Measurements from ENCODE around the gene MYO1A. TPM values are rescaled to one million over a fixed set of nuclear protein-coding genes. Genes with fewer than 3 reads are reported as not detected.

MYO1A gene
- total and polyA plus RNA-seq, 10 of the 15 experiments (the other 5 are each of a cell fraction or from before 2014, with no cell fraction given): 0.01 to 0.34 (median 0.15) TPM; not detected in 2

DNA sequence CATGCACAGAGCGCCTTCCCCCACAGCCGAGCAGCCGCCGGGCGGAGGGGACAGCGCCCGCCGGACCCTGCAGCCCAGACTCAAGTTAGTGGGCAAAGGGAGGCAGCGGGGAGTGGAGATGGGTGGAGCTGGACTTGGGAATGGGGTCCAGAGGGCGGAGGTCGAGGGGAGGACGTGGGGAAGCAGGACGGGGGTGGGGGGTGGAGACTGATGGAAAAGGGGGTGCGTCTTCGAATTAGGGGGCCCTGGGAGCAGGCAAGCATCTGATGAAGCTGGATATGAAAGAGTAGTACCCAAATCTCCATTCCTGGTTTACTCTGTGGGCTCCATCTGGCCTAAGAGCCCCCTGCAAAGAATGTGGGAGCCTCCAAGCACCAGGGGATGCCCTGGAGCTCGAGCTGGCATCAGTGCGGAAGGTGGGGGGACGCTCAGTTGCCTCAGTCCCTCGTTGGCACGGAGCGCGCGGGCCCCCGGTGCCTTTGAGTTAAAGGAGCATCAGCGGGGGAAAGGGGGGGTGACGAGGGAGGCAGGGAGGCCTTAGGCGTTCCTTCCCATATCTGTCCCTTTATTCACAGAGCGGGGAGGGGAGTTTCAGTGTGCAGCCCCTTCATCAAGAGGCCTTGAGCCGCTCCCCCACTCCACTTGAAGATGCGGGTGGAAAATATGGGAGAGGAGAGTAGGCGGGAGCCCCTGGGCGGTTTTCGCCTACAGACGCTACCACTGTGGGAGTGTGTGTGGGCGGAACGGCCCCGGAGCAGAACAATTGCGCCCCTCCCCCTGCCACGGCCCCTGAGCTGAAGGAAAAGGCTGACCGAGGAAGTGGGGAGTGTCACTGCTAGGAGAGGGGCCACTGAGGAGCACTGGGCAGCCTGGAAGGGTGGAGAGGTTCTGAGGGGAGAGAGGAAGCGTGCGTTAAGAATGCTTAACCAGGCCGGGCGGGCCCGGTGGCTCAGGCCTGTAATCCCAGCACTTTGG lies 39.6 kb upstream of the MYO1A start (continued):
- TF ChIP-seq NR2F1 (conservative IDR thresholded peaks at IDR 0.05) (peak; percentile 28; the same call in 1 of the 2 replicates), STAT3 (IDR thresholded peaks at IDR 0.05; ENCODE audit: low read depth, low read length) (no peak), RCOR1 (conservative IDR thresholded peaks at IDR 0.05; ENCODE audit: low read depth, low read length) (0 out of 2 replicates have a peak, but pooled peaks have one; percentile 50), JUND (IDR thresholded peaks at IDR 0.05; ENCODE audit: low read depth, low read length) (no peak), CREM (IDR thresholded peaks at IDR 0.05; ENCODE audit: low read depth) (peak; percentile 19; the same call in 1 of the 2 replicates), BHLHE40 (IDR thresholded peaks at IDR 0.05; ENCODE audit: borderline replicate concordance in 1 of 2, low read depth in 2 of 2, low read length in 1 of 2) (peak; percentile 22 to 30; a peak in 2 of 4 replicates), SIN3A (IDR thresholded peaks at IDR 0.05; ENCODE audit: low read depth, low read length) (0 out of 2 replicates have a peak, but pooled peaks have one; percentile 10)

DNA sequence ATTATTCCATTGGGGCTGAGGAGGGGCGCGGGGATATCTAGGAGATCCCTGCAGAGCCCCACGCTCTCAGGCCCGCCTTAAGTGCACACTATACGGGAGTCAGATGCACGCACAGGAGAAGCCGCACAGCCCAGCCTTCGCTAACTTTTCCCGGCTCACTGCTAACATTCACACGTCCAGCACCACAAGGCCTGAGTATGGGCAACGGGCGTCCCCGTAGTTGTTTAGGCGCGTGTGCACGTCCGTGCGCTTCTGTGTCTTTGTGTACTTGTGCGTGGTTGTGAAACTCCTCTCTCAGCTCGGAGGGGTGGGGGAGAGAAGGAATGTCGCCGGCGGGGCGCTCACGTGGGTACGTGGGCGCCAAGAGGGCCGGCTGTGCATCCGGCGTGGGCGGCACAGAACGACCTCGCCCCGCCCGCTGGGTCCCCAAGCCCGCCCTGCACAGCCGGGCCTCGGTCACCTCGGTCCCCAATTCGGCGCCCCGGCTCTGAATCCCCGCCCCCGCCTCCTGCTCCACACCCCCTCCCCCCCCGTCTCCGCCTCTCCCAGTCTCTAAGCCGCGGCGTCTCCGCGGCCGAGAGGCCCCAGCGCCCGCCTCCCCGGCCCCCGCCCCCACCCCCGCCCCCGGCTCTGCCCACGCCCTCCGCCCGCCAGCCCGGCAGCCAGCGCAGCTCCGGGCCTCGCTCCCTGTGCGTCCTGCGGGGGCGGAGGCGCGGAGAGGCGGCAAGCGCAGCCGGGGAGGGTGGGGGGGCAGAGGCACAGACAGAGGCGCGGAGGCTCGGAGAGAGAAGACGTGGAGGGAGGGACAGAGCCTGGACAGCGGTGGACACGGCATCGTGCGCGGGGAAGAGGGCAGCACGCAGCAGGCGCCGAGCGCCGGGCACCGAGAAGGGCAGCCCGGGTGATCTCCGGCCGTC lies 38.7 kb upstream of the MYO1A start, which contains the start of gene NAB2:
Gene NAB2, plus strand, starts transcription at position 761 of the 917 bp plus-strand sequence. CDS start 158 bp downstream, outside the sequence.
- peak; percentile 87 for FAIRE-seq
- RAD21 ChIA-PET (ENCODE audit: unreplicated experiment): interaction anchor here (1.8 to 8.8 kb wide), 4 partner anchors 9 to 23 kb away, joined by 7 to 199 read pairs (median 32); partner anchors contain the start of genes NEMP1 and STAT6
- TF ChIP-seq, protein P1, sequence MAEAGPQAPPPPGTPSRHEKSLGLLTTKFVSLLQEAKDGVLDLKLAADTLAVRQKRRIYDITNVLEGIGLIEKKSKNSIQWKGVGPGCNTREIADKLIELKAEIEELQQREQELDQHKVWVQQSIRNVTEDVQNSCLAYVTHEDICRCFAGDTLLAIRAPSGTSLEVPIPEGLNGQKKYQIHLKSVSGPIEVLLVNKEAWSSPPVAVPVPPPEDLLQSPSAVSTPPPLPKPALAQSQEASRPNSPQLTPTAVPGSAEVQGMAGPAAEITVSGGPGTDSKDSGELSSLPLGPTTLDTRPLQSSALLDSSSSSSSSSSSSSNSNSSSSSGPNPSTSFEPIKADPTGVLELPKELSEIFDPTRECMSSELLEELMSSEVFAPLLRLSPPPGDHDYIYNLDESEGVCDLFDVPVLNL (IDR thresholded peaks at IDR 0.05; ENCODE audit: low read depth, low read length): no peak
- no peak for TF ChIP-seq SIX5 (IDR thresholded peaks at IDR 0.05; ENCODE audit: low read depth, low read length, severe bottlenecking)
- TF ChIP-seq, protein P2, sequence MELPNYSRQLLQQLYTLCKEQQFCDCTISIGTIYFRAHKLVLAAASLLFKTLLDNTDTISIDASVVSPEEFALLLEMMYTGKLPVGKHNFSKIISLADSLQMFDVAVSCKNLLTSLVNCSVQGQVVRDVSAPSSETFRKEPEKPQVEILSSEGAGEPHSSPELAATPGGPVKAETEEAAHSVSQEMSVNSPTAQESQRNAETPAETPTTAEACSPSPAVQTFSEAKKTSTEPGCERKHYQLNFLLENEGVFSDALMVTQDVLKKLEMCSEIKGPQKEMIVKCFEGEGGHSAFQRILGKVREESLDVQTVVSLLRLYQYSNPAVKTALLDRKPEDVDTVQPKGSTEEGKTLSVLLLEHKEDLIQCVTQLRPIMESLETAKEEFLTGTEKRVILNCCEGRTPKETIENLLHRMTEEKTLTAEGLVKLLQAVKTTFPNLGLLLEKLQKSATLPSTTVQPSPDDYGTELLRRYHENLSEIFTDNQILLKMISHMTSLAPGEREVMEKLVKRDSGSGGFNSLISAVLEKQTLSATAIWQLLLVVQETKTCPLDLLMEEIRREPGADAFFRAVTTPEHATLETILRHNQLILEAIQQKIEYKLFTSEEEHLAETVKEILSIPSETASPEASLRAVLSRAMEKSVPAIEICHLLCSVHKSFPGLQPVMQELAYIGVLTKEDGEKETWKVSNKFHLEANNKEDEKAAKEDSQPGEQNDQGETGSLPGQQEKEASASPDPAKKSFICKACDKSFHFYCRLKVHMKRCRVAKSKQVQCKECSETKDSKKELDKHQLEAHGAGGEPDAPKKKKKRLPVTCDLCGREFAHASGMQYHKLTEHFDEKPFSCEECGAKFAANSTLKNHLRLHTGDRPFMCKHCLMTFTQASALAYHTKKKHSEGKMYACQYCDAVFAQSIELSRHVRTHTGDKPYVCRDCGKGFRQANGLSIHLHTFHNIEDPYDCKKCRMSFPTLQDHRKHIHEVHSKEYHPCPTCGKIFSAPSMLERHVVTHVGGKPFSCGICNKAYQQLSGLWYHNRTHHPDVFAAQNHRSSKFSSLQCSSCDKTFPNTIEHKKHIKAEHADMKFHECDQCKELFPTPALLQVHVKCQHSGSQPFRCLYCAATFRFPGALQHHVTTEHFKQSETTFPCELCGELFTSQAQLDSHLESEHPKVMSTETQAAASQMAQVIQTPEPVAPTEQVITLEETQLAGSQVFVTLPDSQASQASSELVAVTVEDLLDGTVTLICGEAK (IDR thresholded peaks at IDR 0.05; ENCODE audit: borderline replicate concordance): no peak
- no peak for TF ChIP-seq TCF7 (IDR thresholded peaks at IDR 0.05; ENCODE audit: borderline replicate concordance)

More for the DNA sequence above, 38.7 kb upstream of the MYO1A start, which contains the start of gene NAB2:
- under 1% methylated on average over 50 of the region's 91 CpGs for WGBS (ENCODE audit: insufficient coverage, insufficient replicate concordance, low lambda C conversion rate, missing lambda C conversion rate)
- DNase-seq (ENCODE audit: low read depth, low spot score) (peak; percentile 72), ATAC-seq (peak; percentile 69)
- Histone ChIP-seq H3K4me2 (ENCODE audit: control insufficient read depth, insufficient read depth) (peak within 1 kb of the TSS; percentile 95), H3K27me3 (replicated peaks in 1 of 2; ENCODE audit: control insufficient read depth in 2 of 2, insufficient read depth in 2 of 2, low read length in 1 of 2) (no peaks in the 10 kb centered on the region), H2AFZ (ENCODE audit: control insufficient read depth, low read depth, low read length) (peak within 1 kb of the TSS; percentile 61), H3K27ac (ENCODE audit: control insufficient read depth, insufficient read depth) (peak within 1 kb of the TSS; percentile 98), H3K9ac (ENCODE audit: control insufficient read depth, insufficient read depth, low read length) (peak within 1 kb of the TSS; percentile 95), H3K9me3 (replicated peaks; ENCODE audit: control insufficient read depth, insufficient read depth, low read length) (no peaks in the 10 kb centered on the region), H4K20me1 (ENCODE audit: control insufficient read depth, insufficient read depth) (no peaks in the 10 kb centered on the region), H3K79me2 (ENCODE audit: control insufficient read depth, insufficient read depth, low read length) (peaks cover 33% of the 10 kb centered on the region), H3K36me3 (ENCODE audit: control insufficient read depth in 2 of 2, insufficient read depth in 2 of 2, low read length in 1 of 2) (peaks cover 2 to 14% of the 10 kb centered on the region in 2 experiments; a peak in 3 of 4 replicates), H3K4me1 (ENCODE audit: control insufficient read depth, insufficient read depth, low read length) (peaks cover 30% of the 10 kb centered on the region), H3K4me3 (peak within 1 kb of the TSS; percentile 95)
- no TSS peak for BruUV-seq (replicated peaks)
- ChIA-PET SMC1A (ENCODE audit: uncharacterized antibody, unreplicated experiment) (interaction anchor here (0.9 to 9.2 kb wide), 4 partner anchors 9 to 23 kb away, joined by 3 to 169 read pairs (median 18); partner anchors contain the start of gene STAT6), POLR2A (interaction anchor here (1.0 to 5.1 kb wide), 5 partner anchors 9 to 404 kb away, joined by 3 to 41 read pairs (median 10); partner anchors contain the start of genes NEMP1 and STAT6), CTCF (interaction anchor here (0.6 to 9.0 kb wide), 5 partner anchors 9 to 169 kb away, joined by 3 to 205 read pairs (median 69); partner anchors contain the start of genes NEMP1 and STAT6)
- intact Hi-C loops (cut with micrococcal nuclease; ENCODE audit: unreplicated experiment): loop anchor here (5.0 kb wide), 2 partner anchors 401 to 451 kb away; partner anchors contain the start of gene PTGES3
- in situ Hi-C loops (cut with MboI): loop anchor here (10.0 kb wide), 1 partner anchor 454 kb away; the partner anchor contains the start of gene BAZ2A

Measured in GM12878 (cell line).